Measurements from ENCODE around the gene NIT2.

NIT2 gene

GRCh38 chr3:100396967-100397366 lies 62.4 kb downstream of the NIT2 start:
- no peak for DNase-seq (ENCODE audit: low read depth in 2 of 2)

GRCh38 chr3:100399341-100400071 lies 64.9 kb downstream of the NIT2 start:
- no peak for DNase-seq (ENCODE audit: low read depth in 2 of 2)

- DNase-seq (ENCODE audit: low read depth in 2 of 2): peak in 1 of 2 donors; percentile 8
These were observed 65.8 kb downstream of the NIT2 start for GRCh38 chr3:100400419-100400779.

- peak; percentile 80 to 91 for DNase-seq (ENCODE audit: low read depth in 2 of 2)
These were observed 66.5 kb downstream of the NIT2 start, which contains the start of the genes LNP1 and TOMM70 for GRCh38 chr3:100400780-100401673. LNP1 (plus strand) TSS chr3:100401539; CDS start chr3:100429730, 28,191 bp downstream. TOMM70 (minus strand) TSS chr3:100401089; CDS start chr3:100400949, 140 bp downstream.

GRCh38 chr3:100401674-100402041 lies 67.1 kb downstream of the NIT2 start:
- DNase-seq (ENCODE audit: low read depth in 2 of 2): peak in 1 of 2 donors; percentile 32

- DNase-seq (ENCODE audit: low read depth in 2 of 2): no peak
These were observed 67.7 kb downstream of the NIT2 start for GRCh38 chr3:100402256-100402655.

- no peak for DNase-seq (ENCODE audit: low read depth in 2 of 2)
These were observed 68.3 kb downstream of the NIT2 start for GRCh38 chr3:100402891-100403290.

- DNase-seq (ENCODE audit: low read depth in 2 of 2): no peak
These were observed 69.0 kb downstream of the NIT2 start for GRCh38 chr3:100403362-100404249.

GRCh38 chr3:100404250-100404548 lies 69.6 kb downstream of the NIT2 start:
- DNase-seq (ENCODE audit: low read depth in 2 of 2): no peak

GRCh38 chr3:100407164-100407563 lies 72.6 kb downstream of the NIT2 start:
- DNase-seq (ENCODE audit: low read depth in 2 of 2): no peak

GRCh38 chr3:100407977-100408532 lies 73.5 kb downstream of the NIT2 start:
- DNase-seq (ENCODE audit: low read depth in 2 of 2): no peak
